B cell (primary cell): ENCODE results near the gene ARPC5L. TPM values are rescaled to one million over a fixed set of nuclear protein-coding genes. Genes with fewer than 3 reads are reported as not detected.

Source experiments
- ATAC-seq: fragments of 200-7000 bp; cut with Tn5 transposase; one replicate; pipeline ENCODE4 v1.10.0; 2021; ENCODE audit warnings: low read depth, mild to moderate bottlenecking, moderate number of reproducible peaks, moderate library complexity
- CTCF ChIA-PET: fragments of 350-600 bp; sonication (Branson Sonifier 250); formaldehyde crosslinking; loops from one replicate; lab custom pipeline; 2021; ENCODE audit warnings: antibody characterized with exemption, inconsistent platforms; lab: Charles Lee
- POLR2A ChIA-PET: fragments of 350-600 bp; sonication (Branson Sonifier 250); formaldehyde crosslinking; loops from one replicate; lab custom pipeline; 2021; ENCODE audit warnings: antibody characterized with exemption; lab: Charles Lee
- DNase-seq: peaks from one replicate; pipeline ENCODE4 v3.0.0; 2013
- H2AFZ ChIP-seq: 2 replicates; pipeline ENCODE4 v1.6.1; 2012; ENCODE audit warnings: mild to moderate bottlenecking, low read depth, low read length; ENCODE audit not compliant: insufficient read depth, poor library complexity, severe bottlenecking
- H3K27ac ChIP-seq, 2 donors: 1 replicate in 1 of 2; 2 replicates in 1 of 2; pipeline ENCODE4 v1.5.1; 2012 to 2013; ENCODE audit warnings: low read length in 2 of 2, mild to moderate bottlenecking in 2 of 2, moderate library complexity in 1 of 2
- H3K27me3 ChIP-seq, 4 experiments: fragments of 200-600 bp in 1 of 4; sonication (generic) in 1 of 4; replicated peaks in 1 of 4; 1 replicate in 2 of 4; 2 replicates in 2 of 4; pipeline versions ENCODE4 v1.6.1 to v1.7.0; 2013 to 2016; ENCODE audit warnings: low read length in 3 of 4, mild to moderate bottlenecking in 2 of 4, mixed read lengths in 1 of 4, moderate library complexity in 1 of 4; ENCODE audit not compliant: insufficient read depth in 4 of 4, control insufficient read depth in 3 of 4; ENCODE audit errors: control extremely low read depth in 1 of 4
- H3K36me3 ChIP-seq, 2 experiments: replicated peaks in 1 of 2; 1 replicate in 1 of 2; 2 replicates in 1 of 2; pipeline versions ENCODE4 v1.6.1 to v1.7.1; 2013; ENCODE audit warnings: low read length in 1 of 2; ENCODE audit not compliant: insufficient read depth in 2 of 2, control insufficient read depth in 1 of 2; ENCODE audit errors: control extremely low read depth in 1 of 2, extremely low read depth in 1 of 2
- H3K4me1 ChIP-seq, 2 donors: fragments of 200-600 bp in 1 of 2; sonication (generic) in 1 of 2; 1 replicate in 1 of 2; 2 replicates in 1 of 2; pipeline versions ENCODE4 v1.5.1 to v1.6.1; 2013 to 2017; ENCODE audit warnings: low read length in 2 of 2; ENCODE audit not compliant: control insufficient read depth in 2 of 2, insufficient read depth in 2 of 2
- H3K4me2 ChIP-seq: replicated peaks from 2 replicates; pipeline ENCODE3; 2012; ENCODE audit warnings: mild to moderate bottlenecking, low read depth, low read length; ENCODE audit not compliant: poor library complexity, severe bottlenecking
- H3K4me3 ChIP-seq, 5 experiments: fragments of 200-600 bp in 1 of 5; sonication (generic) in 1 of 5; 1 replicate in 3 of 5; 2 replicates in 2 of 5; pipeline versions ENCODE4 v1.5.1 to v1.7.0; 2011 to 2016; ENCODE audit warnings: low read length in 4 of 5, mild to moderate bottlenecking in 4 of 5, low read depth in 2 of 5, control low read depth in 1 of 5, moderate library complexity in 1 of 5; ENCODE audit not compliant: insufficient read depth in 1 of 5; ENCODE audit errors: control extremely low read depth in 1 of 5, extremely low read depth in 1 of 5
- H3K79me2 ChIP-seq: fragments of 200-600 bp; sonication (generic); one replicate; pipeline ENCODE4 v1.6.0; 2016; ENCODE audit warnings: low read length; ENCODE audit not compliant: control insufficient read depth, insufficient read depth
- H3K9ac ChIP-seq: fragments of 200-600 bp; sonication (generic); 2 replicates; pipeline ENCODE4 v1.6.1; 2017; ENCODE audit warnings: mild to moderate bottlenecking, low read length, moderate library complexity
- H3K9me3 ChIP-seq, 3 donors: one replicate each; pipeline versions ENCODE4 v1.6.1 to v1.7.1; 2013; ENCODE audit warnings: low read length in 2 of 3; ENCODE audit not compliant: control insufficient read depth in 2 of 3, insufficient read depth in 1 of 3; ENCODE audit errors: control extremely low read depth in 1 of 3
- H4K20me1 ChIP-seq: 2 replicates; pipeline ENCODE4 v1.6.0; 2012; ENCODE audit warnings: mild to moderate bottlenecking, low read length; ENCODE audit not compliant: insufficient read depth, control insufficient read depth, poor library complexity, severe bottlenecking
- H3K27ac Mint-ChIP-seq: one replicate; pipeline ENCODE4 v1.8.0; 2021; ENCODE audit warnings: mixed read lengths
- H3K27me3 Mint-ChIP-seq: one replicate; pipeline ENCODE4 v1.8.0; 2021; ENCODE audit warnings: mixed read lengths
- H3K4me1 Mint-ChIP-seq: one replicate; pipeline ENCODE4 v1.8.0; 2021; ENCODE audit warnings: mixed read lengths
- H3K4me3 Mint-ChIP-seq: one replicate; pipeline ENCODE4 v1.8.0; 2021; ENCODE audit warnings: mixed read lengths
- H3K9me3 Mint-ChIP-seq: one replicate; pipeline ENCODE4 v1.8.0; 2022; ENCODE audit warnings: mixed read lengths; ENCODE audit not compliant: insufficient read depth
- CTCF ChIP-seq: fragments of 200-600 bp; IDR thresholded peaks from one replicate; pipeline ENCODE4 v1.8.0; 2022; ENCODE audit warnings: antibody characterized with exemption, mild to moderate bottlenecking
- EZH2 ChIP-seq: IDR thresholded peaks from 2 replicates; pipeline ENCODE4 v1.6.1; 2012; ENCODE audit warnings: borderline replicate concordance, low read depth, mild to moderate bottlenecking, moderate library complexity, low read length; ENCODE audit not compliant: insufficient read depth, poor library complexity, severe bottlenecking
- WGBS: methylation state at CpG from one replicate; pipeline ENCODE4 v1.1.5; 2013; ENCODE audit warnings: missing lambda C conversion rate; ENCODE audit not compliant: insufficient coverage; 5-methylcytosine and 5-hydroxymethylcytosine counted together
- intact Hi-C: fragments of 100-400 bp; cut with micrococcal nuclease; formaldehyde crosslinking; loops from one replicate; pipeline ENCODE4 v1.10.0; 2022
- polyA plus RNA-seq: library from polyadenylated mRNA; depleted of rRNA; stranded (reverse); fragments of >200 nt; gene quantifications from 2 replicates; pipeline ENCODE4 v1.2.3, GENCODE V29; 2012
- total RNA-seq, 2 donors: library from RNA; stranded (reverse); fragments of 120-200 nt in 1 of 2; gene quantifications; 1 replicate in 1 of 2; 2 replicates in 1 of 2; pipeline versions ENCODE4 v1.2.3 to v1.2.4, GENCODE V29; 2013 to 2022

ARPC5L gene
- total and polyA plus RNA-seq, 2 donors (not counting 1 experiment from before 2014, with no cell fraction given): 37.3 to 66.3 TPM

DNA sequence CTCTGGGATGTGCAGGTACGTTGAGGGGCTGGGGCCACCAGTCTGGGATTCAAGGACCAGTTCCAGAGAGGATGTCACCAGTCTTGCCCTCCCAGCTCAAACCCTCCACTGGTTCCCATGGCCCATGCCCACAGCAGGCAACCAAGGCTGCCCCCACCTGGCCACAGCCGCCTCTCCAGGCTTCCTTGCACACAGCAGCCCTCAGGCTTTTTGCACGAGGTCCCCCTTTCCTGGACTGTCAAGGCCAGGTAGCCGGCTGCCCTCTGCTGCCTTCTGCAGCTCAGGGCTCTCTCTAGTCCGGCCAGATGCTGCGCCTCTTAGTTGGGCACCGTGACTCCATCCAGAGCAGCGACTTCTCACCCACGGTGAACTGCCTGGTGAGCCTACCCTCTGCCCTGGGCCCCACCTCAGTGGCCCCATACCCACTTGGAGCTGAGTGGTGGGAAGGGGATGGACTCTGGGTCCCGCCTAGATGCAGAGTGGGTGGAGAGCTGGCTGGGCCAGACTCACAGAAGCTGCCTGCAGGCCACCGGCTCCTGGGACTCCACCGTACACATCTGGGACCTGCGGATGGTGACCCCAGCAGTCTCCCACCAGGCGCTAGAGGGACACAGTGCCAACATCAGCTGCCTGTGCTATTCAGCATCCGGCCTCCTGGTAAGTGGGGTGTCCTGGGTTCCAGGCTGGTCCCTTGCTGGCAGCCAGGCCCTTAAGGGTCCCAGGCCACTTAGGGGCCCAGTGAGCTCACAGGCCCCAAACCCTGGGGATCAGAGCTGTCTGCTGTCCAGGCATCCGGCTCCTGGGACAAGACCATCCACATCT, 5.8 kb upstream of the ARPC5L start:
- ATAC-seq: no peak

More for the DNA sequence above, 5.8 kb upstream of the ARPC5L start:
- intact Hi-C loops: no loop called here
- peaks cover 24% of the 10 kb centered on the region for H3K4me1 Mint-ChIP-seq
- no peak overlapping the region for H3K27ac ChIP-seq
- H3K79me2 ChIP-seq: peaks cover 2% of the 10 kb centered on the region
- H3K27me3 Mint-ChIP-seq: no peaks in the 10 kb centered on the region
- ChIA-PET POLR2A (no interaction called here), CTCF (interaction anchor here (0.6 to 9.8 kb wide), 5 partner anchors 13 to 258 kb away, joined by 3 to 345 read pairs (median 3); partner anchors contain the start of genes NR6A1 and OLFML2A)
- no peak overlapping the region for H3K4me2 ChIP-seq
- peaks cover 0 to 43% of the 10 kb centered on the region in 2 experiments for H3K36me3 ChIP-seq
- TF ChIP-seq CTCF (no peak), EZH2 (no peak)
- H3K4me3 Mint-ChIP-seq: no peak overlapping the region
- H3K4me3 ChIP-seq: no peak overlapping the region
- no peak overlapping the region for H2AFZ ChIP-seq
- no peak overlapping the region for H3K9ac ChIP-seq
- peaks cover 36% of the 10 kb centered on the region for H4K20me1 ChIP-seq
- H3K9me3 Mint-ChIP-seq: no peaks in the 10 kb centered on the region
- H3K27me3 ChIP-seq: no peaks in the 10 kb centered on the region
- WGBS: 83% methylated on average over 15 of the region's 16 CpGs
- peak; percentile 29 for DNase-seq
- peak overlapping the region; percentile 32 for H3K27ac Mint-ChIP-seq
- H3K9me3 ChIP-seq: no peaks in the 10 kb centered on the region
- H3K4me1 ChIP-seq: peaks cover 17 to 23% of the 10 kb centered on the region in 2 donors
